Neural cell (in vitro differentiated cells): Measurements from ENCODE around the gene RANBP9.

Experiments
- EZH2 ChIP-seq: fragments of 200-600, 300-800 bp; shearing (Covaris generic), sonication (generic); IDR thresholded peaks from 2 replicates; pipeline ENCODE4 v1.6.1; 2014; ENCODE audit warnings: antibody characterized with exemption, low read length, borderline replicate concordance, mild to moderate bottlenecking; ENCODE audit not compliant: insufficient read depth, poor library complexity, severe bottlenecking
- POLR2AphosphoS5 ChIP-seq: IDR thresholded peaks from 2 replicates; pipeline ENCODE4 v1.6.1; 2012
- RAD21 ChIP-seq: fragments of 450-650 bp; conservative IDR thresholded peaks from 2 replicates; pipeline ENCODE4 v1.6.1; 2014; ENCODE audit warnings: antibody characterized with exemption, mild to moderate bottlenecking, moderate library complexity
- SMC3 ChIP-seq: fragments of 450-650 bp; conservative IDR thresholded peaks from 2 replicates; pipeline ENCODE4 v1.6.1; 2014; ENCODE audit warnings: antibody characterized with exemption, mild to moderate bottlenecking, moderate library complexity; ENCODE audit not compliant: poor library complexity
- TF ChIP-seq, protein P1 (sequence below): fragments of 450-650 bp; IDR thresholded peaks from 2 replicates; pipeline ENCODE4 v1.5.1; 2014; ENCODE audit warnings: antibody characterized with exemption, mild to moderate bottlenecking, moderate library complexity; ENCODE audit not compliant: poor library complexity, severe bottlenecking

GRCh38 chr6:13668291-13668928 is 43.2 kb downstream of the RANBP9 start:
- no peak for TF ChIP-seq SMC3
- TF ChIP-seq, protein P1, sequence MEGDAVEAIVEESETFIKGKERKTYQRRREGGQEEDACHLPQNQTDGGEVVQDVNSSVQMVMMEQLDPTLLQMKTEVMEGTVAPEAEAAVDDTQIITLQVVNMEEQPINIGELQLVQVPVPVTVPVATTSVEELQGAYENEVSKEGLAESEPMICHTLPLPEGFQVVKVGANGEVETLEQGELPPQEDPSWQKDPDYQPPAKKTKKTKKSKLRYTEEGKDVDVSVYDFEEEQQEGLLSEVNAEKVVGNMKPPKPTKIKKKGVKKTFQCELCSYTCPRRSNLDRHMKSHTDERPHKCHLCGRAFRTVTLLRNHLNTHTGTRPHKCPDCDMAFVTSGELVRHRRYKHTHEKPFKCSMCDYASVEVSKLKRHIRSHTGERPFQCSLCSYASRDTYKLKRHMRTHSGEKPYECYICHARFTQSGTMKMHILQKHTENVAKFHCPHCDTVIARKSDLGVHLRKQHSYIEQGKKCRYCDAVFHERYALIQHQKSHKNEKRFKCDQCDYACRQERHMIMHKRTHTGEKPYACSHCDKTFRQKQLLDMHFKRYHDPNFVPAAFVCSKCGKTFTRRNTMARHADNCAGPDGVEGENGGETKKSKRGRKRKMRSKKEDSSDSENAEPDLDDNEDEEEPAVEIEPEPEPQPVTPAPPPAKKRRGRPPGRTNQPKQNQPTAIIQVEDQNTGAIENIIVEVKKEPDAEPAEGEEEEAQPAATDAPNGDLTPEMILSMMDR: no peak
- TF ChIP-seq POLR2AphosphoS5: no peak
- no peak for TF ChIP-seq RAD21
- TF ChIP-seq EZH2: no peak
